Measurements from ENCODE around the gene TRAK1.

DNA sequence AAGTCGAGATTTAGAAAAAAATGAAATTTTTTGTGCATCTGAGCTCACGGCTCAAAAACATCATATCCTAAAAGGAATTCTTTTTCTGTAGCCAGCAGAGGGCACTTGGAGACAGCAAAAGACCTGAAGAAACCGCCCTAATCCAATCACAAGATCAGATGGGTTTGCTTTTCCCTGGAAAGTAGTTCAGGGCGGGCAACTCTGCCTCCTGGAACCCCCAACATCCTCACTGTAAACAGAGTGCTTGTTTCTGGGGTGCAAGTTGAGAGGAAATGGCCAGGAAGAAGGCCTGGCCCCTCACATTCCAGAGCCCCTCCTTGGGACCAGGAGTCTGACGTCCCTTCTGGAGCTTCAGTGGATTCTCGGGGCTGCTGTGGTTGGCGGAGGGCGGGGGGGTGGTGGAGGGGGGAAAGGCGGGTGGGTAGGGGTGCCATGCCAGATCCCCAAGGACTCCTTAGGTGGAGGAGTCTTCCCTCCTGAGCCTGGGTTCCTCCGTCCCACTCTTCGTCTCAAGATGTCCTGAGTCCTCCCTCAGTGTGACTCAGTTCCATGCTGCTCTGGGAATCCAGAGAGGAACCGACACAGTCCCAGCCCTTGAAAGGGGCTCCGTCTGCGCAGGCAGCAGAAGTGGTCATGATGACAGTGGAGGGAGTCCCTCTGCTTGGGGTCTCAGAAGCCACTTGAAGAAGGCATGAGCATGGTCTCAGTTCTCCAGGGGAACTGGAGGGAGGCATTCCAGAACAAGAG, 139.0 kb downstream of the TRAK1 start:
- TF ChIP-seq GATA3 (IDR thresholded peaks at IDR 0.05; ENCODE audit: low read depth, low read length) (no peak), GATA2 (IDR thresholded peaks at IDR 0.05; ENCODE audit: low read depth, low read length) (no peak)

Measured in SH-SY5Y (cell line).